GM12801 (cell line): Measurements from ENCODE around the gene RRP1.

Experiments
- TF ChIP-seq, protein P1 (sequence below): IDR thresholded peaks from one replicate; pipeline ENCODE4 v1.5.1; 2011; ENCODE audit warnings: control low read depth; ENCODE audit not compliant: insufficient read length; ENCODE audit errors: extremely low read depth

The RRP1 gene, protein sequence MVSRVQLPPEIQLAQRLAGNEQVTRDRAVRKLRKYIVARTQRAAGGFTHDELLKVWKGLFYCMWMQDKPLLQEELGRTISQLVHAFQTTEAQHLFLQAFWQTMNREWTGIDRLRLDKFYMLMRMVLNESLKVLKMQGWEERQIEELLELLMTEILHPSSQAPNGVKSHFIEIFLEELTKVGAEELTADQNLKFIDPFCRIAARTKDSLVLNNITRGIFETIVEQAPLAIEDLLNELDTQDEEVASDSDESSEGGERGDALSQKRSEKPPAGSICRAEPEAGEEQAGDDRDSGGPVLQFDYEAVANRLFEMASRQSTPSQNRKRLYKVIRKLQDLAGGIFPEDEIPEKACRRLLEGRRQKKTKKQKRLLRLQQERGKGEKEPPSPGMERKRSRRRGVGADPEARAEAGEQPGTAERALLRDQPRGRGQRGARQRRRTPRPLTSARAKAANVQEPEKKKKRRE

DNA sequence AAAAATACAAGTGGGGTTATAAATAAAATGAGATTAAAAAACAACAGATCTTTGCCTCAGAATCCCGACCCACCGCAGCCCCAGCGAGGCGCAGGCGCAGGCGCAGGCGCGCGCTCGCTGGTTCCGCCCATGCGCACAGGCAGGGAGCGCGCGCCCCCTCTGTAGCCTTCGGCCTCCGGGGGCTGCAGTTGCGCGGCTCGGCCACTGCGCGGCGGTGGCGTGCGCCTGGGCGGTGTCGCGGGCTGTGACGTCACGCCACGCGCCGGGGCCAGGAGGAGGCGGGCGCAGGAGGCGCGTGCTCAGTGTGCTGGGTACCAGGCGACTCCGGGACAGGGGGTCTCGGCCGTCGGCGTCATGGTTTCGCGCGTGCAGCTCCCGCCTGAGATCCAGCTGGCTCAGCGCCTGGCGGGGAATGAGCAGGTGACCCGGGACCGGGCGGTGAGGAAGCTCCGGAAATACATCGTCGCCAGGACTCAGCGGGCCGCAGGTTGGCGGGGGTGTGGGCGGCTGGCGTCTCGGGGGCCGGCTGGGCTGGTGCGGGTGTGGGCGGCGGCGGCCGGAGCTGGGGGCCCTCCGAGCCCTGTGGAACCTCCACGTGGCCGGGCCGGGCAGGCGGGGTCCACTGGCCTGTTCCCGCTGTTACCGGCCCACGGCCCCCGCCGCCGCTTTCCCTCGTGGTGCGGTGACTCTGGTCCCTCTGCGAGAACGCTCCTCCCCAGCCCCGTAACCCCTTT is at the start of gene RRP1:
Gene RRP1, plus strand, starts transcription at position 302 of the 734 bp plus-strand sequence. Its CDS starts 53 bp downstream, at position 355.
- TF ChIP-seq, protein P1, sequence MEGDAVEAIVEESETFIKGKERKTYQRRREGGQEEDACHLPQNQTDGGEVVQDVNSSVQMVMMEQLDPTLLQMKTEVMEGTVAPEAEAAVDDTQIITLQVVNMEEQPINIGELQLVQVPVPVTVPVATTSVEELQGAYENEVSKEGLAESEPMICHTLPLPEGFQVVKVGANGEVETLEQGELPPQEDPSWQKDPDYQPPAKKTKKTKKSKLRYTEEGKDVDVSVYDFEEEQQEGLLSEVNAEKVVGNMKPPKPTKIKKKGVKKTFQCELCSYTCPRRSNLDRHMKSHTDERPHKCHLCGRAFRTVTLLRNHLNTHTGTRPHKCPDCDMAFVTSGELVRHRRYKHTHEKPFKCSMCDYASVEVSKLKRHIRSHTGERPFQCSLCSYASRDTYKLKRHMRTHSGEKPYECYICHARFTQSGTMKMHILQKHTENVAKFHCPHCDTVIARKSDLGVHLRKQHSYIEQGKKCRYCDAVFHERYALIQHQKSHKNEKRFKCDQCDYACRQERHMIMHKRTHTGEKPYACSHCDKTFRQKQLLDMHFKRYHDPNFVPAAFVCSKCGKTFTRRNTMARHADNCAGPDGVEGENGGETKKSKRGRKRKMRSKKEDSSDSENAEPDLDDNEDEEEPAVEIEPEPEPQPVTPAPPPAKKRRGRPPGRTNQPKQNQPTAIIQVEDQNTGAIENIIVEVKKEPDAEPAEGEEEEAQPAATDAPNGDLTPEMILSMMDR, result no peak

GRCh38 chr21:43739621-43740435 is 49.5 kb upstream of the RRP1 start:
- TF ChIP-seq, protein P1, result no peak

DNA sequence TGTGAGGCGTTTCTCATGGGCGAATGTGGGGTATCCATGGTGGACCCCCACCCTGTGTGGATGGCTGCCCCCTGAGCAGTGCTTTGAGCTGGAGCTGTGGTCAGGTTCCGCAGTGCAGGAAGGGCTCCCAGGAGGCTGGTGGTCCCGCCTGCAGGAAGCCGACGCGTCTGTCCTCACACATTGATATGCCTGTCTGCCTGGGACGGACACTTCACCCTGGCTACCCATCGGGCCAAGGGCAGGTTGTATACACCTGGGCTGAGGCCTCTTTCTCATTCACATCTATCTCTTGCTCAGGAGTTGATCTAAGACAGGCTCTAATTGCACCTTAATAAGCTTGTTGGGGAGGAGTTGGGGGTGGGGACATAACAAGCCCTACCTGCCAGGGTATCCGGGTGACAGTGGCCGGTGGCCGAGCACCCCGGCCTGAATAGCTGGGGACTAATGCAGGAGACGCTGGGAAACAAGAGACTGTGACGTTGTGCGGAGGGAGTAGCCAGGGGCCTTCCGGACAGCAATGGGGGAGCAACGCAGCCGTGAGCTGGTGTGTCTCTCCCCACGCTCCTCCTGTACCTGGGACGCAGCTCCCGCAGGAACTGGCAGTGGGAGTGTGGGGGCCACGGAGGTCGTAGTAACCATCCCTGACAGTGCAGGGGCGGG is 48.8 kb upstream of the RRP1 start:
- TF ChIP-seq, protein P1, result no peak

GRCh38 chr21:43741423-43742096 is 47.8 kb upstream of the RRP1 start:
- TF ChIP-seq, protein P1, result no peak

DNA sequence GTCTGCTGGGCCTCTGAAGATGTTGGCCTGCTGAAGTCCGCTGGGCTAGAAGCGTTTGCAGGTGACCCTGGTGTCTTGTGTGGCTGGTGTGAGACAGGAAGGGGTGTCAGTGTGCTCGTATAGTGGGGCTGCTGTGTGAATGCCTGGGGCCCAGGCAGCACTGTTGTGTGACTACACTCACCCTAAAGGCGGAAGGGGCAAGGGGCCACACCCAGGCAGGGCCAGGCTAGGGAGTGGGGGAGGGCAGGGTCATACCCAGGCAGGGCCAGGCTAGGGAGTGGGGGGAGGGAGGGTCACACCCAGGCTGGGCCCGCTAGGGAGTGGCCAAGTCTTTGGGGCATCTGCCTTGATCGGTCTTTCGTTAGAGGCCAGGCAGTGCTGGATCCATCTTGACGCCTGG is 45.4 kb upstream of the RRP1 start:
- TF ChIP-seq, protein P1, result no peak

- TF ChIP-seq, protein P1, result no peak
Observed at GRCh38 chr21:43744725-43745124, 44.7 kb upstream of the RRP1 start.
